Gastroesophageal sphincter (tissue), 4 donors: ENCODE data around the gene BCL11A. TPM values are rescaled to one million over a fixed set of nuclear protein-coding genes. Genes with fewer than 3 reads are reported as not detected.

Source experiments
- ATAC-seq: fragments of 150-250 bp; one replicate; pipeline ENCODE4 v1.9.1; 2016; ENCODE audit warnings: mild to moderate bottlenecking, moderate library complexity
- H3K27ac ChIP-seq, 4 donors: fragments of 200-600 bp; sonication (generic) in 3 of 4; 1 replicate in 3 of 4; 2 replicates in 1 of 4; pipeline ENCODE4 v1.5.1; 2016 to 2019
- H3K27me3 ChIP-seq: fragments of 200-600 bp; sonication (generic); one replicate; pipeline ENCODE4 v1.5.1; 2019
- H3K36me3 ChIP-seq, 2 donors: fragments of 200-600 bp; sonication (generic); one replicate each; pipeline ENCODE4 v1.5.1; 2019; ENCODE audit warnings: control low read depth in 1 of 2
- H3K4me1 ChIP-seq, 3 donors: fragments of 200-600 bp; sonication (generic); 1 replicate in 2 of 3; 2 replicates in 1 of 3; pipeline ENCODE4 v1.5.1; 2016 to 2019; ENCODE audit warnings: control low read depth in 2 of 3
- H3K4me3 ChIP-seq, 2 donors: fragments of 200-600 bp; sonication (generic); one replicate each; pipeline ENCODE4 v1.5.1; 2019; ENCODE audit warnings: mild to moderate bottlenecking in 1 of 2, moderate library complexity in 1 of 2
- H3K9me3 ChIP-seq, 3 donors: fragments of 200-600 bp; sonication (generic); one replicate each; pipeline ENCODE4 v1.5.1; 2017 to 2019; ENCODE audit warnings: control low read depth in 2 of 3
- EP300 ChIP-seq: sonication (generic); formaldehyde crosslinking; IDR thresholded peaks from one replicate; pipeline ENCODE4 v1.6.1; 2017; ENCODE audit warnings: antibody characterized with exemption, mild to moderate bottlenecking
- POLR2A ChIP-seq, 2 donors: fragments of 450-650 bp; IDR thresholded peaks; one replicate each; pipeline ENCODE4 v1.6.1; 2017; ENCODE audit warnings: antibody characterized with exemption in 2 of 2, mild to moderate bottlenecking in 2 of 2, moderate library complexity in 1 of 2
- POLR2AphosphoS5 ChIP-seq: sonication (generic); formaldehyde crosslinking; IDR thresholded peaks from one replicate; pipeline ENCODE4 v1.6.1; 2017; ENCODE audit warnings: antibody characterized with exemption
- WGBS, 2 donors: methylation state at CpG; one replicate each; pipeline ENCODE4 v1.1.5; 2018; ENCODE audit warnings: low coverage in 1 of 2; 5-methylcytosine and 5-hydroxymethylcytosine counted together
- total RNA-seq, 4 donors: library from RNA; depleted of rRNA; stranded (reverse); fragments of >200 nt; gene quantifications; one replicate each; pipeline ENCODE4 v1.1.0, GENCODE V29; 2016
- TF ChIP-seq, protein P1 (sequence below), 4 experiments: fragments of 200-600 bp in 2 of 4; fragments of 450-650 bp in 2 of 4; sonication (generic) in 1 of 4; IDR thresholded peaks; one replicate each; pipeline ENCODE4 v1.5.1; 2017 to 2019; ENCODE audit warnings: antibody characterized with exemption in 4 of 4, mild to moderate bottlenecking in 2 of 4, moderate library complexity in 2 of 4

Gene BCL11A
- total RNA-seq, 4 donors from 2014 or later: 3.6 to 10.6 (median 8.1) TPM

DNA sequence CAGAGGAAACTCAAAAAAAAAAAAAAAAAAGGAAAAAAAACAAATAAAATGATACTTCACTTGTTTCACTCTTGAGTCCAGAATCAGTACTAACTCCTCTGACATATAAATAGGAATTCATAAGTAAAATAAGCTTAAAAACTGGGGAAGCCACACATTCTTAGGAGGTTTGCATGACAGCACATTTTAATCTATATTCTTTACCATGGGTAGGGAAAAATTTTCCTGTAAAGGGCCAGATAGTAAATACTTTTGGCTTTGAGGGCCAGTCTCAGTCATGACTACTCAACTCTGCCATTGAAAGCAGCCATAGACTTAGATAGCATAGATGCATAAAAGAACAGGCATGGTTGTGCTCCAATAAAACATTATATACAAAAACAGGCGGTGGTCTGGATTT lies 145.2 kb downstream of the BCL11A start:
- no peak for ATAC-seq
- WGBS, 2 donors: 60 to 100% methylated on average over 1 of the region's 1 CpG
- H3K9me3 ChIP-seq: no peaks in the 10 kb centered on the region
- no peaks in the 10 kb centered on the region for H3K36me3 ChIP-seq
- no peak overlapping the region for H3K4me3 ChIP-seq
- H3K27ac ChIP-seq: no peak overlapping the region
- H3K27me3 ChIP-seq: peaks cover 19% of the 10 kb centered on the region
- no peak for TF ChIP-seq POLR2A (IDR thresholded peaks at IDR 0.05)
- TF ChIP-seq EP300: no peak
- no peak for TF ChIP-seq POLR2AphosphoS5
- TF ChIP-seq, protein P1, sequence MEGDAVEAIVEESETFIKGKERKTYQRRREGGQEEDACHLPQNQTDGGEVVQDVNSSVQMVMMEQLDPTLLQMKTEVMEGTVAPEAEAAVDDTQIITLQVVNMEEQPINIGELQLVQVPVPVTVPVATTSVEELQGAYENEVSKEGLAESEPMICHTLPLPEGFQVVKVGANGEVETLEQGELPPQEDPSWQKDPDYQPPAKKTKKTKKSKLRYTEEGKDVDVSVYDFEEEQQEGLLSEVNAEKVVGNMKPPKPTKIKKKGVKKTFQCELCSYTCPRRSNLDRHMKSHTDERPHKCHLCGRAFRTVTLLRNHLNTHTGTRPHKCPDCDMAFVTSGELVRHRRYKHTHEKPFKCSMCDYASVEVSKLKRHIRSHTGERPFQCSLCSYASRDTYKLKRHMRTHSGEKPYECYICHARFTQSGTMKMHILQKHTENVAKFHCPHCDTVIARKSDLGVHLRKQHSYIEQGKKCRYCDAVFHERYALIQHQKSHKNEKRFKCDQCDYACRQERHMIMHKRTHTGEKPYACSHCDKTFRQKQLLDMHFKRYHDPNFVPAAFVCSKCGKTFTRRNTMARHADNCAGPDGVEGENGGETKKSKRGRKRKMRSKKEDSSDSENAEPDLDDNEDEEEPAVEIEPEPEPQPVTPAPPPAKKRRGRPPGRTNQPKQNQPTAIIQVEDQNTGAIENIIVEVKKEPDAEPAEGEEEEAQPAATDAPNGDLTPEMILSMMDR (IDR thresholded peaks at IDR 0.05): no peak
- no peaks in the 10 kb centered on the region for H3K4me1 ChIP-seq

DNA sequence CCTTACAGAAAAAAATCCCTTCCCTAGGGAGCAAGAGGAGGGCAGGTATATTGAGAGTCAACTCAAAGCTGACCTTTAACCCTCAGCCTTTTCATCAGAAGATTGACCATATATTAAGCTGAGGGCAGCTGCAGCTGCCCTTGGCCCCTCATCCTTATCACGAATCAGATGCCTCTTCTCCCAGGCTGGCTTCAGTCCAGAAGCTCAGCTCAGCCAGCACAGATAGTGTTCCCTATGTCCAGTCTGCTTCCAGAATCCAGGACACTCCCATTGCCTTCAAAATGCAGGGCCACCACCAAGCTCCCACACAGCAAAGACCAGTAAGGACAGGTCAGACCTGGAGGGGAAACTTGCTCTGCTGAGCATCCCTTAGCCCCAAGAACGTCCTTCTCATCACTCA lies 146.1 kb downstream of the BCL11A start:
- WGBS, 2 donors: 21 to 50% methylated on average over 1 to 2 of the region's 2 CpGs
- no peaks in the 10 kb centered on the region for H3K9me3 ChIP-seq
- peaks cover 16% of the 10 kb centered on the region for H3K27me3 ChIP-seq
- no peaks in the 10 kb centered on the region for H3K36me3 ChIP-seq
- no peak for TF ChIP-seq EP300
- no peak for TF ChIP-seq POLR2AphosphoS5
- TF ChIP-seq POLR2A (IDR thresholded peaks at IDR 0.05): no peak
- TF ChIP-seq, protein P1 (IDR thresholded peaks at IDR 0.05): no peak
- no peaks in the 10 kb centered on the region for H3K4me1 ChIP-seq
- no peak overlapping the region for H3K4me3 ChIP-seq
- H3K27ac ChIP-seq: no peak overlapping the region
- no peak for ATAC-seq

DNA sequence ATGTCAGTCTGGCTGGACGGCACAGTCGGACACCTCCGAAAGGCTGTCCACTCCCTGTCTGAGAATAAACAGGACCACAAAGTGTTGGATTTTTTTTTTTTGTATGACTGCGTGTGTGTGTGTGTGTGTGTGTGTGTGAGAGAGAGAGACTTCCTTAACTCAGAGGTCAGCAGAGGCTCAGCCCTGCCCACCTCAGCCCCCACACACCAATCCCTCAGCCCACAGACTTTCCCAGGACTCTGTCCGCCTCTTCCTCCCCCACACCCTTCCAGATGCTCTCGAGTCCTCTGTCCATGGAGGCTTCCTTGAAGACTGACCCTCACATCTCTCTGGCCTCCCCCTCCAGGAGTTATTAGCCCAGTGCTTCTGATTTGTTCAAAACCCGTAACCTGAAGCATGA lies 147.3 kb downstream of the BCL11A start:
- Histone ChIP-seq H3K4me3 (no peak overlapping the region), H3K27ac (no peak overlapping the region), H3K36me3 (no peaks in the 10 kb centered on the region), H3K9me3 (no peaks in the 10 kb centered on the region), H3K4me1 (no peaks in the 10 kb centered on the region), H3K27me3 (peaks cover 12% of the 10 kb centered on the region)
- TF ChIP-seq POLR2A (IDR thresholded peaks at IDR 0.05) (no peak), POLR2AphosphoS5 (no peak), EP300 (no peak)
- TF ChIP-seq, protein P1 (IDR thresholded peaks at IDR 0.05): no peak
- 76 to 88% methylated on average over 5 to 6 of the region's 7 CpGs for WGBS, 2 donors
- ATAC-seq: no peak

DNA sequence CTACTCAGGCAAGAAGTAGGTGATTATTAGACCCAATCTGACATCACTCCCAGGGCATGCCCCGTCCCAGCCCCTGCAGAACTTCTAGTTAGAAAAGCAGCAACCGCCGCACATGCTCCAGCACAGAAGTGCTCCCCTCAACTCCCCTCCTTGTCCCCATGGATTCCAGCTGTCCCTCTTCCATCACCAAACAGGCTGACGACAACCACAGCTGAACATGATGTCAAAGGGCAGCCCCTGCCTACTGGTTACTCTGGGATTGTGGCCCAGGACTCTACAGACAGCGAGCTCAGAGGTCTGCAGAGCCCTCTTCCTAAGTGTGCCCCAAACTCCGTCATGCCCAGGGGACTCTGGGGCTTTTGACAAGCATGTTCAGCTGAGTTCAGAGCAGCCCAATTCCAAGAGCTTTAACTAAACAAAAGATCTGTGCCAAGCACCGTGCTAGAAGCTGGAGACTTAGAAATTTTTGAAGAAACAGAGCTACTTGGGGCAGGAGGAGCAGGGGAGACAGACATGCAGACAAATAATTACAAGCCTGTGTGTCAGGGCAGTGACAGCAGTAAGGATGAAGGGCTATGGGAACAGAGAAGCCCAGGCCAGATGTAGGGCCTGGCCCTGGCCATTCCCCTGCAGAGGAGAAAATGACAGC lies 148.1 kb downstream of the BCL11A start:
- no peak for ATAC-seq
- no peaks in the 10 kb centered on the region for H3K9me3 ChIP-seq
- no peaks in the 10 kb centered on the region for H3K4me1 ChIP-seq
- WGBS, 2 donors: 90 to 95% methylated on average over 3 to 5 of the region's 7 CpGs
- H3K27me3 ChIP-seq: peaks cover 12% of the 10 kb centered on the region
- H3K4me3 ChIP-seq: no peak overlapping the region
- TF ChIP-seq EP300 (no peak), POLR2A (IDR thresholded peaks at IDR 0.05) (no peak), POLR2AphosphoS5 (no peak)
- TF ChIP-seq, protein P1 (IDR thresholded peaks at IDR 0.05): no peak
- H3K36me3 ChIP-seq: no peaks in the 10 kb centered on the region
- H3K27ac ChIP-seq: no peak overlapping the region

Other genes with a start within 250 kb of the BCL11A start
- 10 to 100 TPM; 11.7 to 19.5 (median 15.7) TPM for gene PAPOLG, start 202.6 kb upstream of the BCL11A start, total RNA-seq